Mesothelial cell of epicardium (in vitro differentiated cells): ENCODE results near the gene NPAS2. TPM values are rescaled to one million over a fixed set of nuclear protein-coding genes. Genes with fewer than 3 reads are reported as not detected.

ENCODE experiments used
- DNase-seq, 2 experiments: peaks; one replicate each; pipeline ENCODE4 v3.0.0; 2021; ENCODE audit warnings: low spot score in 2 of 2; ENCODE audit not compliant: unreplicated experiment in 2 of 2
- H3K27ac Mint-ChIP-seq: 2 replicates; pipeline ENCODE4 v1.8.0; 2021; ENCODE audit warnings: mixed read lengths
- H3K27me3 Mint-ChIP-seq: 2 replicates; pipeline ENCODE4 v1.8.0; 2021; ENCODE audit warnings: low read depth, mixed read lengths
- H3K36me3 Mint-ChIP-seq: 2 replicates; pipeline ENCODE4 v1.8.0; 2021; ENCODE audit warnings: mixed read lengths
- H3K4me1 Mint-ChIP-seq: 2 replicates; pipeline ENCODE4 v1.8.0; 2021; ENCODE audit warnings: mixed read lengths
- H3K4me3 Mint-ChIP-seq: 2 replicates; pipeline ENCODE4 v1.8.0; 2021; ENCODE audit warnings: mild to moderate bottlenecking, moderate library complexity, mixed read lengths
- H3K9me3 Mint-ChIP-seq: 2 replicates; pipeline ENCODE4 v1.8.0; 2021; ENCODE audit warnings: mixed read lengths
- total RNA-seq: library from RNA; stranded (reverse); gene quantifications from 3 replicates; pipeline ENCODE4 v1.2.1, GENCODE V29; 2021
- TF ChIP-seq, protein P1 (sequence below): fragments of 200-600 bp; sonication (generic); IDR thresholded peaks from one replicate; pipeline ENCODE4 v1.5.0; 2021; ENCODE audit warnings: antibody characterized with exemption; ENCODE audit not compliant: unreplicated experiment

Gene NPAS2
- total RNA-seq, 1 donor from 2014 or later: 5.4 TPM

DNA sequence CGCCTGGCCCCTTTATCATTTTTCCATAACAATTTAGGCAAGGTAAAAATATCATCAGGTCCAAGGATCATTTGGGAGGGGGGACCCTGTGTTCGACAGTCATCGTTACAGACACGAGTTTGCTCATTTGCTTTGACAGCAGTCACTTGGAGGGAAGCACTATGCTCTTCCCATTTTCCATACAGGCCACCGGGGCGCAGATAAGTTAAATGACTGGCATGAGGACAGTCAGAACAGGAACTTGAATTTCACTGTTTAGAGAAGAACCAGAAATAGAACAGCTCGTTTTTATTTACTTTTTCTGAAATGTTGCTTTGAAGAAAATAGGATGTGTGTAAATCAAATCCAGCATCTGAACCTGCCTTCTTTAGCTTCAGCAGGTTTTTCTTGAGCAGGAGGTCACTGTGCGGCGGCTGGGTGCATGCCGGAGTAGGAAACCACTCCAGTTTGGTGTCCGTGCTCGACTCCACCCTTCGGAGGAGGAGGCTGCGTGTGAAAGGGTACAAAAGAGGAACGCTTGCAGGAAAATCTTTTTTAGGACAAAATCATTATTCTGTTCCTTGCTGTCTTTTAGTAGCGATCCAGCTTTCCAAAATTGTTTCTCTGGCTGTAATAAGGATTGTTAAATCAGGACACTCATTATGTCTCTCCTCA lies 15.2 kb downstream of the NPAS2 start:
- TF ChIP-seq, protein P1, sequence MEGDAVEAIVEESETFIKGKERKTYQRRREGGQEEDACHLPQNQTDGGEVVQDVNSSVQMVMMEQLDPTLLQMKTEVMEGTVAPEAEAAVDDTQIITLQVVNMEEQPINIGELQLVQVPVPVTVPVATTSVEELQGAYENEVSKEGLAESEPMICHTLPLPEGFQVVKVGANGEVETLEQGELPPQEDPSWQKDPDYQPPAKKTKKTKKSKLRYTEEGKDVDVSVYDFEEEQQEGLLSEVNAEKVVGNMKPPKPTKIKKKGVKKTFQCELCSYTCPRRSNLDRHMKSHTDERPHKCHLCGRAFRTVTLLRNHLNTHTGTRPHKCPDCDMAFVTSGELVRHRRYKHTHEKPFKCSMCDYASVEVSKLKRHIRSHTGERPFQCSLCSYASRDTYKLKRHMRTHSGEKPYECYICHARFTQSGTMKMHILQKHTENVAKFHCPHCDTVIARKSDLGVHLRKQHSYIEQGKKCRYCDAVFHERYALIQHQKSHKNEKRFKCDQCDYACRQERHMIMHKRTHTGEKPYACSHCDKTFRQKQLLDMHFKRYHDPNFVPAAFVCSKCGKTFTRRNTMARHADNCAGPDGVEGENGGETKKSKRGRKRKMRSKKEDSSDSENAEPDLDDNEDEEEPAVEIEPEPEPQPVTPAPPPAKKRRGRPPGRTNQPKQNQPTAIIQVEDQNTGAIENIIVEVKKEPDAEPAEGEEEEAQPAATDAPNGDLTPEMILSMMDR: no peak
- Mint-ChIP-seq H3K9me3 (no peaks in the 10 kb centered on the region), H3K27ac (no peak overlapping the region), H3K36me3 (no peaks in the 10 kb centered on the region), H3K4me1 (peaks cover 10% of the 10 kb centered on the region), H3K4me3 (no peak overlapping the region), H3K27me3 (peaks cover 14% of the 10 kb centered on the region)
- no peak for DNase-seq

DNA sequence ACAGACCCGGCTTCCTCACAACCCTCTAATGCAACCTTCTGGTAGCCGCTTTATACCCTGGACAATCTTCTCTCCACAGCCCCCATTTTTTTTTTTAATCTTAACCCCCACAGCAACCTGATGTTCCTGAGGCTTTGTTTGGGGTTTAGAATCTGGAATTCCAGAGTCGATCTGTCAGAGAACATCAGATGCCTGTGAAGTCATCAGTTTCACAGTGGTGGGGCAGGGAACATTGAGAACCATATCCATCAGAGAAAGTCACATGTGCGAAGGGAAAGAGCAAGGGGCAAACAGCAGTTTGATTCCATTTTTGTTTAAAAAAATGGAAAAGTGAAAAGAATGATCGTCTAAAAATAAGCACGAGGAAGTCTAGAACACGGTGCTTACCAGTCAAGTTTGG lies 20.6 kb downstream of the NPAS2 start:
- H3K27me3 Mint-ChIP-seq: peaks cover 33% of the 10 kb centered on the region
- H3K27ac Mint-ChIP-seq: no peak overlapping the region
- no peak overlapping the region for H3K4me3 Mint-ChIP-seq
- H3K36me3 Mint-ChIP-seq: no peaks in the 10 kb centered on the region
- DNase-seq: no peak
- TF ChIP-seq, protein P1: no peak
- H3K4me1 Mint-ChIP-seq: no peaks in the 10 kb centered on the region
- no peaks in the 10 kb centered on the region for H3K9me3 Mint-ChIP-seq

DNA sequence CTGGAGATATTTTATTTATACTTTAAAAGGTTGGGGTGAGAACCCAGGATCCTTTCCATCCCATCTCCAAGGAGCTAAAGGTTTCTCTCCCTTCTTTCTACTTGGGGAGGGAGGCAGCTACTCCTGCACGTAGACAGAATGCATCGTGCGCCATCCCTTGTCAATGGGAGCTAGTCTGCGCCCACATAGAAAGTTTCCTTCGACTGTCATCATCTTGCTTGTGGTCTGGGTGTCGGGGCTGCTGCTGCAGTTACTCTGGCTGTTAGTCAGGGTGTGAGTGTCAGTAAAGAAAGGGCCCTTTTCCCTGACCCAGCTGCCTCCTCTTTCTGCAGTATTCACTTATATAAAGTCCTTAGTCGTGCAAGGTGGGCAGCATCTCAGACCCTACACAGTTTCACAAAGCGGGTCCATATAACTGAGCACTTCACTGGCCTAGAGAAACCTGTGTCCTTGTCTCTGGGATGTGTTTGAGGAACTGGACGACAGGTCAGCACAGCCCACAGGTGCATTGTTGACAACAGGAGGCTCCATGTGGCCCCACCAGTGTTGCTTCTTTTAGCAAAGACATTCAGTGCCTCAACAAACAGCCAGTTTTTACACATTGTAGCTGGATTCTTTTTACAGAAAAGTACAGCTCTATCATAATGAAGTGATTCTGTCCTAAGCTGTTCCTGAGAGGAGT lies 22.4 kb downstream of the NPAS2 start:
- H3K27me3 Mint-ChIP-seq: peaks cover 26% of the 10 kb centered on the region
- H3K27ac Mint-ChIP-seq: no peak overlapping the region
- TF ChIP-seq, protein P1: no peak
- DNase-seq: no peak
- H3K4me3 Mint-ChIP-seq: no peak overlapping the region
- no peaks in the 10 kb centered on the region for H3K4me1 Mint-ChIP-seq
- no peaks in the 10 kb centered on the region for H3K36me3 Mint-ChIP-seq
- H3K9me3 Mint-ChIP-seq: no peaks in the 10 kb centered on the region

DNA sequence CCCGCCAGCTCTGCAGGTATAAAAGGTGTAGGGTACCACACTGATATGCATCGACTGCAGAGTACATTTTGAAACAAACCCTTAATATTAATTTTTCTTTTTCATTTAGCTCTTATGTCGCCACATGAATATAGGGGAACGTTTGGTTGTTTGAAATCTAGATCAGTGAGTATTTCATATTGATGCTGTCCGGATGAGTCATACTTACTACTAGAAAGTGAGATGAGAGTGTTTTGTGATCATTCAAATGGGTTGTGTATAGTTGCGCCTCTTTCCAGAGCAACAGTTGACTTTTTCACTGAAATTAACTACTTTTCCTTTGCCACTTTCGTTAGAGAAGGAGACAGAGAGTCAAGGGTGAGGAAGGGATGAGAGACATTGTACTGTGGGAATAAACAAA lies 24.6 kb downstream of the NPAS2 start:
- Mint-ChIP-seq H3K4me1 (no peaks in the 10 kb centered on the region), H3K9me3 (no peaks in the 10 kb centered on the region), H3K4me3 (no peak overlapping the region), H3K27me3 (peaks cover 37% of the 10 kb centered on the region), H3K36me3 (no peaks in the 10 kb centered on the region), H3K27ac (no peak overlapping the region)
- DNase-seq: no peak
- TF ChIP-seq, protein P1: no peak

DNA sequence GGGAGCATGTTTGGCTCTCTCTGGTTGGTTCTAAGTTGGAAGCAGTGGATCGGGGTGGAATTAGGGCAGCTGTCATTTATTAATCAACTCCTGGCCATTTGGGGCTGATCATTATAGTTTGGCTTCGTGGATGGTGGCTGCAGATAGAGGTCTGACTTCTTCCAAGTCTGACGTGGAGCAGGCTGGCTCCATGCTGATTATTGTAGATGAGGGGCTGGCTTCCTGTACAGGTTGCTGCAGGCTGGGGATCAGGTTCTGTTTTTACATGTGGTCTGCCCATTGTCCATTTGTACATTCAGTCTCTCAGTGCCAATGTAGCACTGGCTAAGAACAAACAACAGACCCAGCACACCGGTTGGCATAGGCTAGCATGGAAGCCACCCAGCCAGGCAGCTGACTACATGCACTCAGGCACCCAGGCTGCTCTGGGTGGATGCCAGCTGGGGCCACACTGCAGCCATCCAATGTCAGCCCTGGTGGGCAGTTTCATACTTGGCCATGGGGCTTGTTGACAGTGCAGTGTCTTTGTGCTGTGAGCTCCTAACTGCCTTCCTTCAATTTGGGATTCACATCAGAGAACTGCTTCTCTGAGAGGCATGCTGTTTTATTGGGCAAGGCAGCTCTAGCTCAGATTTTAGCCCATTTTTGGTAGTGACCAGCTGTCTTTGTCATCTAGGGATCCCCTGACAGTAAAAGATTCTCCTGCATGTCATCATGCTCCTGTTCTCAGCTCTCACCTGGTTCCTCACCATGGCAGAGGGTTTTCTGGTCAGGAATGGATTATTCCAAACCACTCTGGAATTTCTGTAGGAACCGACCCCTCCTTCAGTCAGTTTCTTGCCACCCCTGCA lies 25.4 kb downstream of the NPAS2 start:
- Mint-ChIP-seq H3K36me3 (no peaks in the 10 kb centered on the region), H3K9me3 (no peaks in the 10 kb centered on the region), H3K4me1 (no peaks in the 10 kb centered on the region), H3K4me3 (no peak overlapping the region), H3K27me3 (peaks cover 39% of the 10 kb centered on the region), H3K27ac (no peak overlapping the region)
- no peak for DNase-seq
- TF ChIP-seq, protein P1: no peak
